ENCODE results near the gene FRK.
"Not testable (repeated sequence)": the region's sequence is repeated elsewhere in the genome, so short reads cannot be mapped to it uniquely, and the experiment has no call there.

Gene FRK

DNA sequence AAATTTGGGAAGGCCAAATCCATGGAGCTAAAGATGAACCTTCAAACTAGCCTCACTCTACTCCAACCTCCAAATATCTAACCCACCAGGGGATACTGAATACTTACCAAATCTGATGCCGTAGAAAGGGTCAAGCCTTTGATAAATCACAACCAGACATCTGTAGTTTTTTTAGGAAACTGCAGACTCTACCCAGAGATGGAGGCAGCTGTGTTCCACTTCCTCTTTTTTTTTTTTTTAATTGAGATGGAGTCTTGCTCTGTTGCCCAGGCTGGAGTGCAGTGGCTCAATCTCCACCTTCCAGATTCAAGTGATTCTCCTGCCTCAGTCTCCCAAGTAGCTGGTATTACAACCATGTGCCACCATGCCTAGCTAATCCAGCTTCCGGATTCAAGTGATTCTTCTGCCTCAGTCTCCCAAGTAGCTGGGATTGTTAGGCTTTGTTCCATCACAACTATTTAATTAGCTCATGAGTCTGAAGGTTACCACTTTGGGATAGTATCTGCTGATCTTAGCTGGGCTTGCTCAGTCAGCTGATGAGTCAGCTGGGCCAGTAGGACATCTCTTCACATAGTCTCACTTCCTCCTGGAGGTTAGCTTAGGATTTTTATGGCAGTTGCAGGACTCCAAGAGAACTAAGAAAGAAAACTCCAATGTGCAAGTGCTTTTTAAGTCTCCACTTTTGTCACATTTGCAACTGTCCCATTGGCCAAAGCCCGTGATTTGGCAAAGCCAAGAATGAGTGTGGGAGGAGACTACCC is 13.3 kb downstream of the FRK start:
- Histone ChIP-seq H3K9me3 (ENCODE audit: control insufficient read depth, insufficient read depth, low read length) (no peaks in the 10 kb centered on the region), H3K9ac (ENCODE audit: low read depth, low read length) (no peak overlapping the region), H3K36me3 (ENCODE audit: control insufficient read depth, insufficient read depth, low read length) (no peaks in the 10 kb centered on the region), H3K4me3 (ENCODE audit: low read depth, low read length) (no peak overlapping the region), H3K4me1 (ENCODE audit: control insufficient read depth, insufficient read depth, low read length) (no peaks in the 10 kb centered on the region), H3K27me3 (ENCODE audit: control insufficient read depth, insufficient read depth, low read length) (no peaks in the 10 kb centered on the region)

DNA sequence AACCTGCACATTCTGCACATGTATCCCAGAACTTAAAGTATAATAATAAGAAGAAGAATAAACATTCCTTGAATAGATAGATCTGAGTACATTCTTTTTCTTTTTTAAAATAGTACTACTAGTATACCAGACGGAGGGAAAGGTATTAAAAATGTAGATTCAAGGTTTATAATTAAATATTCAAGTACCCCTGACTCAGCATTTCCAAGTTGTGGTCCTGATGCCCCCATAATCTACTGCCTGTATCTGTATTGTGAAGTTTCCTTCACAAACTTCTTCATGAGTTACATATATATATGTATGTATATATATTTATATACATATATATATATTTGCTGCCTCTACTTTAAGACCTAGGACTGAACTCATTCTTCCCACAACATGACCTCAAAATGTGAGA is 14.0 kb downstream of the FRK start:
- Histone ChIP-seq H3K4me3 (ENCODE audit: low read depth, low read length) (no peak overlapping the region), H3K36me3 (ENCODE audit: control insufficient read depth, insufficient read depth, low read length) (no peaks in the 10 kb centered on the region), H3K9me3 (ENCODE audit: control insufficient read depth, insufficient read depth, low read length) (no peaks in the 10 kb centered on the region), H3K4me1 (ENCODE audit: control insufficient read depth, insufficient read depth, low read length) (no peaks in the 10 kb centered on the region), H3K9ac (ENCODE audit: low read depth, low read length) (no peak overlapping the region), H3K27me3 (ENCODE audit: control insufficient read depth, insufficient read depth, low read length) (no peaks in the 10 kb centered on the region)

DNA sequence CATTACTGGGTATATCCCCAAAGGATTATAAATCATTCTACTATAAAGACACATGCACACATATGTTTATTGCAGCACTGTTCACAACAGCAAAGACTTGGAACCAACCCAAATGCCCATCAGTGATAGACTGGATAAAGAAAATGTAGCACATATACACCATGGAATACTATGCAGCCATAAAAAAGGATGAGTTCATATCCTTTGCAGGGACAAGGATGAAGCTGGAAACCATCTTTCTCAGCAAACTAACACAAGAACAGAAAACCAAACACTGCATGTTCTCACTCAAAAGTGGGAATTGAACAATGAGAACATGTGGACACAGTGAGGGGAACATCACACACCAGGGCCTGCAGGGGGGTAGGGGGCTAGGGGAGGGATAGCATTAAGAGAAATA is 14.4 kb downstream of the FRK start:
- not testable (repeated sequence) for H3K9me3 ChIP-seq (ENCODE audit: control insufficient read depth, insufficient read depth, low read length); H3K4me3 ChIP-seq (ENCODE audit: low read depth, low read length)

DNA sequence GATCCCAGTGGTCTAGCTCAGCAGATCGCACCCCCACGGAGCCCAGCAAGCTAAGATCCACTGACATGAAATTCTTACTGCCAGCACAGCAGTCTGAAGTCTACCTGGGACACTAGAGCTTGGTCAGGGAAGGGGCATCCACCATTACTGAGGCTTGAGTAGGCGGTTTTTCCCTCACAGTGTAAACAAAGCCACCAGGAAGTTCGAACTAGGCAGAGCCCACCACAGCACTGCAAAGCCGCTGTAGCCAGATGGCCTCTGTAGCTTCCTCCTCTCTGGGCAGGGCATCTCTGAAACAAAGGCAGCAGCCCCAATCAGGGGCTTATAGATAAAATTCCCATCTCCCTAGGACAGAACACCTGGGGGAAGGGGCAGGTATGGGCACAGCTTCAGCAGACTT is 18.8 kb downstream of the FRK start:
- Histone ChIP-seq H3K27me3 (ENCODE audit: control insufficient read depth, insufficient read depth, low read length) (no peaks in the 10 kb centered on the region), H3K4me3 (ENCODE audit: low read depth, low read length) (no peak overlapping the region), H3K9ac (ENCODE audit: low read depth, low read length) (no peak overlapping the region), H3K4me1 (ENCODE audit: control insufficient read depth, insufficient read depth, low read length) (no peaks in the 10 kb centered on the region), H3K9me3 (ENCODE audit: control insufficient read depth, insufficient read depth, low read length) (no peaks in the 10 kb centered on the region), H3K36me3 (ENCODE audit: control insufficient read depth, insufficient read depth, low read length) (no peaks in the 10 kb centered on the region)

More for the DNA sequence above, 14.4 kb downstream of the FRK start:
- H3K4me1 ChIP-seq (ENCODE audit: control insufficient read depth, insufficient read depth, low read length); H3K9ac ChIP-seq (ENCODE audit: low read depth, low read length); H3K27me3 ChIP-seq (ENCODE audit: control insufficient read depth, insufficient read depth, low read length); H3K36me3 ChIP-seq (ENCODE audit: control insufficient read depth, insufficient read depth, low read length): not testable (repeated sequence)

DNA sequence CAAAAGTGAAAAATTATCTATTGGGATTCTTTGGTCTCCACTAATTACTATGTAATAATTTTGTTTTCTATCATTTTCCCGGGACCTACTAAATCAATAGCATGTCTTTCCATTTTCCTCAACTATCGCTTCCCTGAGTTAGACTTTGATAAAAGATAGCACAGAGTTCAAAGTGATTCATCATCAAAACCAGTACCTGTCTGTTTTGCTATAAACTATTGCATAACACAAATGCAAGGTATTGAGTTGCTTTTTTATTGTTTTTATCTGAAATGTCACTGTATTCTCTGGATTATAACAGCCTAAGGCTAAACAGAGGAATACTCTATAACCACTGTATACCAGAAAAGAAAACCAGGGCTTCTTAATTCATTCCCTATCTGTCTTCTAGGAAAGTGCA is 19.7 kb downstream of the FRK start:
- Histone ChIP-seq H3K4me1 (ENCODE audit: control insufficient read depth, insufficient read depth, low read length) (no peaks in the 10 kb centered on the region), H3K27me3 (ENCODE audit: control insufficient read depth, insufficient read depth, low read length) (no peaks in the 10 kb centered on the region), H3K9me3 (ENCODE audit: control insufficient read depth, insufficient read depth, low read length) (no peaks in the 10 kb centered on the region), H3K4me3 (ENCODE audit: low read depth, low read length) (no peak overlapping the region), H3K36me3 (ENCODE audit: control insufficient read depth, insufficient read depth, low read length) (no peaks in the 10 kb centered on the region), H3K9ac (ENCODE audit: low read depth, low read length) (no peak overlapping the region)

DNA sequence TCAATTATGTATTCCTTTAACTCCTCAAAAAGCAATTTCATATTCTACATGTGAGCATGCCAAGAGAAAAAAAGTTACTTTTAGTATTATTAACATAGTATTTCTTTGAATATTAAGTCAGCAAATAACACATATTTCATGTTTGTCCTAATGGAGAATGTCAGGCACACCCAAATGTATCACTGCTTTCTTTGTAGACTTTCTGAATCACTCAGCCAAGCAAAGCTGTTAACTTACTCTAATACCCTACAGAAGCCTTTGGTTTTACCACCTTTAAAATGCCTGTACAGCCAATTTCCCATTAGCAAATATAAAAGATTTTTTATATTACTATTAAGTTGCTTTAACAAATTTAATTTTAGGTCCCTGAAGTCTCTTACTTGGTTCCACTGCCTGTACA is 23.8 kb downstream of the FRK start:
- H3K4me1 ChIP-seq (ENCODE audit: control insufficient read depth, insufficient read depth, low read length): no peaks in the 10 kb centered on the region
- no peaks in the 10 kb centered on the region for H3K9me3 ChIP-seq (ENCODE audit: control insufficient read depth, insufficient read depth, low read length)
- H3K36me3 ChIP-seq (ENCODE audit: control insufficient read depth, insufficient read depth, low read length): no peaks in the 10 kb centered on the region
- no peak overlapping the region for H3K4me3 ChIP-seq (ENCODE audit: low read depth, low read length)
- no peak overlapping the region for H3K9ac ChIP-seq (ENCODE audit: low read depth, low read length)
- no peaks in the 10 kb centered on the region for H3K27me3 ChIP-seq (ENCODE audit: control insufficient read depth, insufficient read depth, low read length)

DNA sequence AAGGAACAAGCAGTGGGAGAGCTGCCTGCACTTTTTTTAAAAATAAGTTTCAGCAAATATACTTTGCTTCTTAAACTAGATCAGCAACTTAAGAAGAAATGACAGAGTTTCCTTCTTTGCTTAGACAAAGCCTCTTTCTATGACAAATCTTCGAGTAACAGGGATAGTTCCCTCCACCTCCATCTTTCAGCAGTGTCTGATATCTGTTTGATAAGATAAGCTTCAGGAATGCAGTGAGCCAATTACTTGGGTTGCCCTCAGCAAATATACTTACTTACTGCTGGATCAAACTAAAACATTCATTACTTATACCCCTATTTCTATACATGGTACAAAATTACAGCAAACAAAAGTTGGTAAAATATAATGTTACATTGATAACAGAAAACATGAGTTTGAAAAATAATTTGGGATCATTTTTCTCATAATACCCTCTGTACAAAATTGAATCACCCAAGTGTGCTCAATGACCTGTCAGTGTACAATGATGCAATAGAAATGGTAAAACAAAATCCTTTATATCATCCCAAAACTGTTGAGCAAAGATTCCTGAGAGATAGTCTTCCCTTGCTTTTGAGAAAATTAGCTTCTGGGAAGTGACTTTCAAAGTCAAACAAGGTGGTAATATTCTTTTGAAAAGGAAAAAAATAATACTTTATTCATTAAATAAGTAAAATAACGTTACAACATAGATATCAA is 24.5 kb downstream of the FRK start:
- no peaks in the 10 kb centered on the region for H3K9me3 ChIP-seq (ENCODE audit: control insufficient read depth, insufficient read depth, low read length)
- H3K4me3 ChIP-seq (ENCODE audit: low read depth, low read length): no peak overlapping the region
- H3K36me3 ChIP-seq (ENCODE audit: control insufficient read depth, insufficient read depth, low read length): no peaks in the 10 kb centered on the region
- no peaks in the 10 kb centered on the region for H3K27me3 ChIP-seq (ENCODE audit: control insufficient read depth, insufficient read depth, low read length)
- no peaks in the 10 kb centered on the region for H3K4me1 ChIP-seq (ENCODE audit: control insufficient read depth, insufficient read depth, low read length)
- H3K9ac ChIP-seq (ENCODE audit: low read depth, low read length): no peak overlapping the region

DNA sequence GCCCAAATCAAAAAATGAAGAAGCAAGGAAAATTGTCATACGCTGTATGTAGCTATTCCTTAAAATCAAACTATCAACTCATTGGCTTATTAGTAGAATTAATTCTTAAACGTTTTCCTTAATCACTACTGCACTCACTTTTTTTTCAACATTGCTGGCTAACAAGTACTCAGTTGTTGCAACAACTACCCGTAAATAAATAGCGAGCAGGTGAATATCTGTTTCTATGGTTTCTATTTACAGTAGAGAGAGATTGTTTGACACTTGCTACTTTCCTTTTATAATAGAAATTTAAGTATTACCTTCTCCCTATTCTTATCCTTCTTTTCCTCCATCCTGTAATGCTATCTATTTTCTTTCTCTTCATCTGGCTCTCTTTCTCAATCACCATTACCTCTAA is 25.1 kb downstream of the FRK start:
- Histone ChIP-seq H3K4me3 (ENCODE audit: low read depth, low read length) (no peak overlapping the region), H3K4me1 (ENCODE audit: control insufficient read depth, insufficient read depth, low read length) (no peaks in the 10 kb centered on the region)

DNA sequence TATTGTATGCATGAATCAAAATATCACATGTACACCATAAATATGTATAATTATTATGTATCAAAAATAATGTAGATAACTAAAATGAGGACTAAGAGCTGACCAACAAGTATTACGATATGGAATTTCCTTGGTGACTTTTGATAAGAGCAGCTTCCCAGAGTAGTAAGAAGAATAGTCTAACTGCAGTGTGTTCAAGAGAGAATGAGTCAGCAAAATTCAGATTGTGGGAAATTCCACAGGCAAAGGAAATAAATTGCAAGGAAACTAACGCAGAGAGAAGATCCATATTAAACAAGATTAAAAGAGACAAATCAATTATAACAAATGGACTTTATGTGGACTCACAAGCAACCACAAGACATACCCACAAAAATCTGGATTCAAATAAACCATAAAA is 26.4 kb downstream of the FRK start:
- Histone ChIP-seq H3K36me3 (ENCODE audit: control insufficient read depth, insufficient read depth, low read length) (no peaks in the 10 kb centered on the region), H3K9me3 (ENCODE audit: control insufficient read depth, insufficient read depth, low read length) (no peaks in the 10 kb centered on the region), H3K4me1 (ENCODE audit: control insufficient read depth, insufficient read depth, low read length) (no peaks in the 10 kb centered on the region)

More for the DNA sequence above, 25.1 kb downstream of the FRK start:
- H3K27me3 ChIP-seq (ENCODE audit: control insufficient read depth, insufficient read depth, low read length): no peaks in the 10 kb centered on the region
- no peaks in the 10 kb centered on the region for H3K36me3 ChIP-seq (ENCODE audit: control insufficient read depth, insufficient read depth, low read length)
- H3K9me3 ChIP-seq (ENCODE audit: control insufficient read depth, insufficient read depth, low read length): no peaks in the 10 kb centered on the region
- no peak overlapping the region for H3K9ac ChIP-seq (ENCODE audit: low read depth, low read length)

DNA sequence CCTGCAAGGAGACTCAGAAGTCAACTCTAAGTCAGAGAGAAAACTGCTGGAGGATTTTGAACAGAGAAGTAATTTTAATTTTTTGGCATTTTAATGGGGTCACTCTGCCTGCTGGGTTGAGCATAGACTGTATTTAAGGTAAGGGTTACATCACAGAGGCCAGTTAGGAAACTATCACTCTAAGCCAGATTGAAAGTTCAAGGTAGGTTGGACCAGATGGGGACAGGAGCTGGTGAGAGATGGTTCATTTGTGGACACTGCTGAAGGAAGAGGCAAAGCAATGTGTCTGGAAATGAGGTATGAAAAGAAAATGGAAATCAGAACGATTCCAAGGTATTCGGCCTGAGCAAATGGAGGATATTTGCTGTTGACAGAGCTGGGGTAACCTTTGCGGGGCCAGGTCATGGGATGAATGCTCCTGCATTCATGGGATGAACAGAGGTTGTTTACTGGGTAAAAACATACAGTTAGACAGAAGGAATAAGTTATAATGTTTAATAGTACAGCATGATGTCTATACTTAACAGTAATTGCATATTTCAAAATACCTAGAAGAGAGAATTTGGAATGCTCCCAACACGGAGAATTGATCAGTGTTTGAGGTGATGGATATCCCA is 26.9 kb downstream of the FRK start:
- Histone ChIP-seq H3K36me3 (ENCODE audit: control insufficient read depth, insufficient read depth, low read length) (no peaks in the 10 kb centered on the region), H3K4me3 (ENCODE audit: low read depth, low read length) (no peak overlapping the region), H3K9me3 (ENCODE audit: control insufficient read depth, insufficient read depth, low read length) (no peaks in the 10 kb centered on the region), H3K9ac (ENCODE audit: low read depth, low read length) (no peak overlapping the region), H3K4me1 (ENCODE audit: control insufficient read depth, insufficient read depth, low read length) (no peaks in the 10 kb centered on the region), H3K27me3 (ENCODE audit: control insufficient read depth, insufficient read depth, low read length) (no peaks in the 10 kb centered on the region)

More for the DNA sequence above, 26.4 kb downstream of the FRK start:
- Histone ChIP-seq H3K27me3 (ENCODE audit: control insufficient read depth, insufficient read depth, low read length) (no peaks in the 10 kb centered on the region), H3K9ac (ENCODE audit: low read depth, low read length) (no peak overlapping the region), H3K4me3 (ENCODE audit: low read depth, low read length) (no peak overlapping the region)

DNA sequence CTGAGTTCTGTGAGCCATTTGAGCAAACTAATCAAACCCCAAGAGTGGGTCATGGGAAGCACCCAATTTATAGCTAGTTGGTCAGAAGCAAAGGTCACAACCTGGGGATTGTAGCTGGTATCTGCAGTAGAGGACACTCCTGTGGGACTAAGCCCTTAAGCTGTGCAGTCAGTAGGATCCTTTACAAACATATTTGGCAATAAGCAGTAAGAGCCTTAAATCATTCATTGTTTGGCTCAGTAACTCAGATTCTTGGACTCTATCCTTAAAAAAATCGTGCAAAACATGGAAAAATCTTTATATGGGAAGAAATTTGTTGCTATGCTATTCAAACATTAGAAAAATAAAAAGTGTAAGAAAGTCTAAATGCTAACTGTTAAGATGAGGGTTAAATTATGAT is 29.9 kb downstream of the FRK start:
- no peaks in the 10 kb centered on the region for H3K27me3 ChIP-seq (ENCODE audit: control insufficient read depth, insufficient read depth, low read length)
- no peak overlapping the region for H3K9ac ChIP-seq (ENCODE audit: low read depth, low read length)
- no peaks in the 10 kb centered on the region for H3K36me3 ChIP-seq (ENCODE audit: control insufficient read depth, insufficient read depth, low read length)
- no peaks in the 10 kb centered on the region for H3K4me1 ChIP-seq (ENCODE audit: control insufficient read depth, insufficient read depth, low read length)
- H3K4me3 ChIP-seq (ENCODE audit: low read depth, low read length): no peak overlapping the region
- H3K9me3 ChIP-seq (ENCODE audit: control insufficient read depth, insufficient read depth, low read length): no peaks in the 10 kb centered on the region

DNA sequence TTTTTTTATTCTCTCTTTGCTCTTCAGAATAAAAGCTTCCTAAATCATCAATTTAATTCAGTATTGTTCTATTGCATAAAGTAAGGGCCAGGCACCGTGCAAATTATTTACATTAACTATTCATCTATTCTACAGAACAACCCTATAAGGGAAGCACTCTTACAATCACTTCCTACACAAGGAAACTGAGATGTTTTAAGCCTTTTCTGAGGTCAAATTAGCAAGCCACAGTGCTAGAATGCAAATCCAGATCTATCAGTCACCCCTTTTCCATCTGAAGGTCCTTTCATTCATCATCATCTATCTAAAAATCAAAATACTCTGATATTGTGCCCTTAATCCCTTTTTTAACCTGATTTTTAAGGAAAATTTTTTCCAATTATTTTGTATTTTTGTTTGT is 31.2 kb downstream of the FRK start:
- Histone ChIP-seq H3K9ac (ENCODE audit: low read depth, low read length) (no peak overlapping the region), H3K4me1 (ENCODE audit: control insufficient read depth, insufficient read depth, low read length) (no peaks in the 10 kb centered on the region), H3K36me3 (ENCODE audit: control insufficient read depth, insufficient read depth, low read length) (no peaks in the 10 kb centered on the region), H3K4me3 (ENCODE audit: low read depth, low read length) (no peak overlapping the region), H3K27me3 (ENCODE audit: control insufficient read depth, insufficient read depth, low read length) (no peaks in the 10 kb centered on the region), H3K9me3 (ENCODE audit: control insufficient read depth, insufficient read depth, low read length) (no peaks in the 10 kb centered on the region)
